PC-3 (cell line): ENCODE data around the gene TMEM94.

Experiments
- EZH2 ChIP-seq: fragments of 300-600 bp; sonication (generic); IDR thresholded peaks from one replicate; pipeline ENCODE4 v1.6.1; 2017; ENCODE audit warnings: antibody characterized with exemption, mild to moderate bottlenecking, low read length; ENCODE audit not compliant: unreplicated experiment
- EZH2phosphoT487 ChIP-seq: fragments of 300-600 bp; sonication (generic); IDR thresholded peaks from 2 replicates; pipeline ENCODE4 v1.6.1; 2018; ENCODE audit warnings: mild to moderate bottlenecking, antibody characterized with exemption, low read length, borderline replicate concordance
- TF ChIP-seq, protein P1 (sequence below): fragments of 300-600 bp; sonication (generic); conservative IDR thresholded peaks from 2 replicates; pipeline ENCODE4 v1.5.1; 2017; ENCODE audit warnings: antibody characterized with exemption, low read depth, mild to moderate bottlenecking, low read length

DNA sequence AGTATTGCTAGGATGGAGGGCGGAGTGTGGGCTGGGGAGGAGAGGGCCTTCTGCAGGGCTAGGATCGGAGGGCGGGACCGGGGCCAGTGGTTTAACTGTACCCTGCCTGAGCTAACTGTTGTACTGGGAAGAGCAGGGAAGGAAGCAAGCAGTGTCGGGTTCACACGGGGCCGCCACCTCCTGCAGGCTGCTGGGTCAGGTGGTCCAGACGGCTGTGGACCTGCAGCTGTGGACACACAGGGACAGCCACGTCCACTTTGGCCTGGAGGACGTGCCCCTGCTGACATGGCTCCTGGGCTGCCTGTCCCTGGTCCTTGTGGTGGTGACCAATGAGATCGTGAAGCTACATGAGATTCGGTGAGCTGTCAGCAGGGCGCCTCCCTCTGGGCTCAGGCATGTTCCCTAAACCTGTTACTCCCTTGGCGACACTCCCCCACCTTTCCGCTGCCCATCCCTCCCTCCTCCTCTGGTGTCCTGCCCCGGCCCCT lies 42.3 kb downstream of the TMEM94 start:
- TF ChIP-seq EZH2phosphoT487 (no peak), EZH2 (no peak)
- TF ChIP-seq, protein P1, sequence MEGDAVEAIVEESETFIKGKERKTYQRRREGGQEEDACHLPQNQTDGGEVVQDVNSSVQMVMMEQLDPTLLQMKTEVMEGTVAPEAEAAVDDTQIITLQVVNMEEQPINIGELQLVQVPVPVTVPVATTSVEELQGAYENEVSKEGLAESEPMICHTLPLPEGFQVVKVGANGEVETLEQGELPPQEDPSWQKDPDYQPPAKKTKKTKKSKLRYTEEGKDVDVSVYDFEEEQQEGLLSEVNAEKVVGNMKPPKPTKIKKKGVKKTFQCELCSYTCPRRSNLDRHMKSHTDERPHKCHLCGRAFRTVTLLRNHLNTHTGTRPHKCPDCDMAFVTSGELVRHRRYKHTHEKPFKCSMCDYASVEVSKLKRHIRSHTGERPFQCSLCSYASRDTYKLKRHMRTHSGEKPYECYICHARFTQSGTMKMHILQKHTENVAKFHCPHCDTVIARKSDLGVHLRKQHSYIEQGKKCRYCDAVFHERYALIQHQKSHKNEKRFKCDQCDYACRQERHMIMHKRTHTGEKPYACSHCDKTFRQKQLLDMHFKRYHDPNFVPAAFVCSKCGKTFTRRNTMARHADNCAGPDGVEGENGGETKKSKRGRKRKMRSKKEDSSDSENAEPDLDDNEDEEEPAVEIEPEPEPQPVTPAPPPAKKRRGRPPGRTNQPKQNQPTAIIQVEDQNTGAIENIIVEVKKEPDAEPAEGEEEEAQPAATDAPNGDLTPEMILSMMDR, result no peak; the same call in 1 of the 2 replicates
